ENCODE measurements around the gene INPP5B.

Gene INPP5B

GRCh38 chr1:37867784-37868183, 79.1 kb downstream of the INPP5B start:
- no peak for DNase-seq (ENCODE audit: low read depth)

- no peak for DNase-seq (ENCODE audit: low read depth)
Observed at GRCh38 chr1:37866491-37866890, 80.4 kb downstream of the INPP5B start.

- no peak for DNase-seq (ENCODE audit: low read depth)
Observed at GRCh38 chr1:37865348-37866120, 81.3 kb downstream of the INPP5B start.

- peak; percentile 5 for DNase-seq (ENCODE audit: low read depth)
Observed at GRCh38 chr1:37862330-37862729, 84.5 kb downstream of the INPP5B start.

- DNase-seq (ENCODE audit: low read depth), result no peak
Observed at GRCh38 chr1:37861151-37861550, 85.7 kb downstream of the INPP5B start.

- no peak for DNase-seq (ENCODE audit: low read depth)
Observed at GRCh38 chr1:37860346-37860666, 86.5 kb downstream of the INPP5B start.

- peak; percentile 96 for DNase-seq (ENCODE audit: low read depth)
Observed at GRCh38 chr1:37859507-37860345, 87.1 kb downstream of the INPP5B start, which contains the start of gene MTF1. TSS of gene MTF1 (minus strand) at chr1:37859592. CDS start at chr1:37857658, 1,934 bp downstream.

- DNase-seq (ENCODE audit: low read depth), result peak; percentile 36
Observed at GRCh38 chr1:37858931-37859506, 87.8 kb downstream of the INPP5B start.

- no peak for DNase-seq (ENCODE audit: low read depth)
Observed at GRCh38 chr1:37854406-37854805, 92.4 kb downstream of the INPP5B start.

GRCh38 chr1:37853157-37853556, 93.7 kb downstream of the INPP5B start:
- no peak for DNase-seq (ENCODE audit: low read depth)

GRCh38 chr1:37851782-37852210, 95.1 kb downstream of the INPP5B start:
- peak; percentile 26 for DNase-seq (ENCODE audit: low read depth)

GRCh38 chr1:37851262-37851661, 95.6 kb downstream of the INPP5B start:
- DNase-seq (ENCODE audit: low read depth), result no peak

GRCh38 chr1:37850352-37850955, 96.4 kb downstream of the INPP5B start:
- peak; percentile 67 for DNase-seq (ENCODE audit: low read depth)

GRCh38 chr1:37849480-37849879, 97.4 kb downstream of the INPP5B start:
- DNase-seq (ENCODE audit: low read depth), result no peak

GRCh38 chr1:37846647-37847339, 100.1 kb downstream of the INPP5B start:
- DNase-seq (ENCODE audit: low read depth), result no peak

- peak; percentile 41 for DNase-seq (ENCODE audit: low read depth)
Observed at GRCh38 chr1:37845786-37846185, 101.1 kb downstream of the INPP5B start.

- DNase-seq (ENCODE audit: low read depth), result no peak
Observed at GRCh38 chr1:37845049-37845646, 101.7 kb downstream of the INPP5B start.

- no peak for DNase-seq (ENCODE audit: low read depth)
Observed at GRCh38 chr1:37844536-37844935, 102.3 kb downstream of the INPP5B start.

- no peak for DNase-seq (ENCODE audit: low read depth)
Observed at GRCh38 chr1:37841652-37842051, 105.2 kb downstream of the INPP5B start.

GRCh38 chr1:37840711-37841110, 106.1 kb downstream of the INPP5B start:
- DNase-seq (ENCODE audit: low read depth), result no peak

- DNase-seq (ENCODE audit: low read depth), result no peak
Observed at GRCh38 chr1:37839676-37840075, 107.2 kb downstream of the INPP5B start.
